Activated CD4-positive, alpha-beta T cell treated with anti-CD3 and anti-CD28 coated beads, Interleukin-2, Interleukin-4, amounts not matched to agents 100 ng/mL and 50 ng/mL, durations not matched to agents 16 hours and 8 hours (primary cell): ENCODE measurements around the gene TARS3.
"Not testable (repeated sequence)": the region's sequence is repeated elsewhere in the genome, so short reads cannot be mapped to it uniquely, and the experiment has no call there.

ENCODE experiments used
- DNase-seq: peaks from one replicate; pipeline ENCODE4 v3.0.0-alpha.2; 2020; ENCODE audit warnings: low spot score

TARS3 gene

DNA sequence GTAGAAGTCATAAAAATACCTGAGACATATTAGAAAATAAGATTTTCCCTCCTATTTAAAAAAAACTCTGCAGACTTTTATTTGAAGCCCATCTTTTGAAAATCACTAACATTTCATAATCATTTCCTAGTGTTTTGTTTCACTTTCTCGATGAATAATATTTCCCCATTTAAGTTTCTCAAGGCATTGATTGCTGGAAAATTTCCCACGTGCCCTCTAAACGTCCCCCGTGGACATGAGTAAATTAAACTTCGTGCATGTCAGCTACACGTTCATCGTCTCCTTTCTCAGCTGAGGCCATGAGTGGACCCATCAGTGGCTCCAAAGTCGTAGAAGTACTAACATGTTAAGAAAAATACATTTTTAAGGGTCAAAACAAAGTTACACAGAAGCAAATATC, 70.1 kb downstream of the TARS3 start:
- DNase-seq, result no peak

- DNase-seq, result no peak
Measured at GRCh38 chr15:101652786-101653430, 71.4 kb downstream of the TARS3 start.

GRCh38 chr15:101652098-101652785, 72.0 kb downstream of the TARS3 start, which contains the start of gene TM2D3:
Gene TM2D3, minus strand, starts transcription at chr15:101652381. Its CDS starts 20 bp downstream, at chr15:101652361.
- DNase-seq, result peak; percentile 93

GRCh38 chr15:101651554-101652097, 72.6 kb downstream of the TARS3 start:
- peak; percentile 38 for DNase-seq

DNA sequence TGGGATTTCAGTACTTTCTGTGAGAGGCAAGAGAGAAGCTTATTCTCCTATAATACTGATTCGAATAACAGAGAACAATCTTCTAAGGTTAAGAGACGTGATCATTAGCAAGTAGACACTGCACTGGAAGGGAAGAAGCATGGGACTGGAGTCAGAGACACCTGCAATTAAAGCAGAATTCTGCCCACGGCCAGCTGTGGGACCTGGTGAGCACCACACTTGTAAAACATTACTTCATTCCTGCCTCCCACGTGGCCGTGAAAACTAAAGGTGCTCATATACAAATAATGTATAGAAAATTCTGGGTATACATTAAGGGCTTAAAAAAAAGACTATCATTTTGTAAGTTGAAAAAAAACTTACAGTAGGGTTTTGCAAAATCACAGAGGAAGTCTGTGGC, 74.1 kb downstream of the TARS3 start:
- no peak for DNase-seq

DNA sequence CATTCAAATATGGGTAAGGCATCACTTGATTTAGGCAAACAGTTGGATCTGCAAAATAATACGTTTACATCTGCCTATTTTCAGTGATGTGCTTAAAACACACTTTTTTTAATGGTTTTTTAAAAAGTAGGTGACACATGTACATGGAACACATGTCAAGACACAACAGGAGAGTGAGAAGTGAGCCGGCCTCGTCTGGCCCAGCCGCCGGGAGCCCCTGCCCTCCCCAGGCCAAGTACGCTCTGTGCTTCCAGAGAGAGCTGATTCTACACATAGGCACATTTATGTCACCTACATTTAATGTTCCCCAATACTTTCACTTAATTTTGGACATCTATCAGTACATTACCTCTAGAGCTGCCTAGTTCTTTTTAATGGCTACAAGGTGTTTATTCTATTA, 75.9 kb downstream of the TARS3 start:
- no peak for DNase-seq

- DNase-seq, result no peak
Measured at GRCh38 chr15:101647251-101647650, 77.0 kb downstream of the TARS3 start.

DNA sequence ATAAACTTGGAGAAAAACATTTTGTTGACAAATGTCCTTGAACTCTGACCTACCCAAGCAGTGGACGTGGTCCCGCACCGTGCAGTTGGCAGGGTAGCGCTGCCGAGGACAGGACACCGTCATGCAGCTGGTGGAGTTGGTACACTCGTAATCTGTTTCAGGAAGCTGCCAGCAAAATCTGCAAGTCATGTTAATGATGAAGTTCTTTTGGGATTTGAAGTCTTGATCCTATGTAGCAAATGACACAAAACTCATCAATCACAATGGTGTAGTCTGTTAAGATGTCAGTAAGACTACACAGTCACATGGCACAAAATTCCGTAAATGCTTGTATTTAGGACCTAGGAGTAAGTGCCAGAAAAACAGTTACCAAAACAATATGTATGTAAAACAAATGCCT, 77.6 kb downstream of the TARS3 start:
- no peak for DNase-seq

- DNase-seq, result no peak
Measured at GRCh38 chr15:101642361-101642760, 81.9 kb downstream of the TARS3 start.

DNA sequence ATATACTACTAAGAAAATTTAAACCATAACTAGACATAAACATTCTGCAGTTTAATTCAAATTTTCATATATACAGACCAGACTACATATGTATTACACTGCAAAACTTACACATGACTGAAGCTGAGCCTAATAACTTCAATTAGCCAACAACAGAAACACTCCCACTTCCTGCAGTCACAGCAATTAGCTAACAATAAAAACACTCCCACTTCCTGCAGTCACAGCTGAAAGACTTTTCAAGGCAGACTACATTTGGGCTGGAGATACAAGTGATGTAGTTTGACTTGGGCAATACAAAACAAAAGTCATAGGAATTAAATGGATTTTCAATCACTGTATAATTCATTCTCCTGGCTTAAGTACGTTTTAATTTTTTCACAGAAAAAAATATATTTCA, 82.4 kb downstream of the TARS3 start:
- no peak for DNase-seq

- peak; percentile 74 for DNase-seq
Measured at GRCh38 chr15:101641129-101641764, 83.0 kb downstream of the TARS3 start.

- DNase-seq, result no peak
Measured at GRCh38 chr15:101639667-101640066, 84.6 kb downstream of the TARS3 start.

GRCh38 chr15:101637919-101638318, 86.4 kb downstream of the TARS3 start:
- no peak for DNase-seq

- no peak for DNase-seq
Measured at GRCh38 chr15:101637516-101637915, 86.8 kb downstream of the TARS3 start.

DNA sequence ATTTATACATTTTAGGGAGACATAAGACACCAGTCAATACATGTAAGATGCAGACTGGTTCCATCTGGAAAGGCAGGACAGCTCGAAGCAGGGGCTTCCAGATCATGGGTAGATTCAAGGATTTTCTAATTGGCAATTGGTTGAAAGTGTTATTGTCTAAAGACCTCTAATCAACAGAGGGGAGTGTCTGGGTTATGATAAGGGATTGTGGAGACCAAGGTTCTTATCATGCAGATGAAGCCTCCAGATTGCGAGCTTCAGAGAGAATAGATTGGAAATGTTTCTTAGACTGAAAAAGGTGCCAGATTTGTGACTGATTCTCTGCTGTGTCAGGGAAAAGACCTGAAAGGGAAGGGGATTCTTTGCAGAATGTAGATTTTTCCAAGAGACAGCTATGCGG, 87.2 kb downstream of the TARS3 start:
- DNase-seq, result no peak

DNA sequence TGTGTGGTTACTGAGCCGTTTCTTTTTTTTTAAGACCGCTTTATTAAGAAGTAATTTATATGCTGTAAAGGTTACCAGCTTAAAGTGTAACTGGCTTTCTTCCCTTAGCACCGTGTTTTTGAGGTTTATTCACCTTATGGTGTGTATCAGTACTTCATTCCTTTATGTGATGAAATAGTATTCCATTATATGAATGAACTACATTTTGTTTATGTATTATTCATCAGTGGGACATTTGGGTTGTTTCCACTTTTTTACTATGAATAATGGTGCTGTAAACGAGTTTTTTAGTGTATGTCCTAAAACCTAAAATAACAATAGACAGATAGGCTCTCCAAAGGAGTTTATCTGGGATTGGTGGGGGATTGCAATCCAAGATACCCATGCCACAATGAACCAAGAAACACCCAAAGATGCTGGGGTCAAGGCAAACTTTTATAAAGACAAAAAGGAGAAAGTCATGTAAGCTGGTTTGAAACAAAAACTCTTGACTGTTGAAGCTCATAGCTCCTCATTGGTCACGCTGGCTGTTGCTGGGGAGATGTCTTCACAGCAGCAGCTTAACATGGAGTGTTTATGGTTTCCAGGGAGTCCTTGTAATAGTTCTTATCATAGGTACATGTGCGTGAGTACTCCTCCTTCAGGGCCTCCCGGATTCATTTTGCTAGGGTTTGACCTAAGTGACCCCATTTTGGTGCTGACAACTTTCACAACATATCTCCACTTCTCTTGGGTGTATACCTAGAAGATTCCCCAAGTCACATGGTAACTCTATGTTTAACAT, 88.1 kb downstream of the TARS3 start:
- no peak for DNase-seq

DNA sequence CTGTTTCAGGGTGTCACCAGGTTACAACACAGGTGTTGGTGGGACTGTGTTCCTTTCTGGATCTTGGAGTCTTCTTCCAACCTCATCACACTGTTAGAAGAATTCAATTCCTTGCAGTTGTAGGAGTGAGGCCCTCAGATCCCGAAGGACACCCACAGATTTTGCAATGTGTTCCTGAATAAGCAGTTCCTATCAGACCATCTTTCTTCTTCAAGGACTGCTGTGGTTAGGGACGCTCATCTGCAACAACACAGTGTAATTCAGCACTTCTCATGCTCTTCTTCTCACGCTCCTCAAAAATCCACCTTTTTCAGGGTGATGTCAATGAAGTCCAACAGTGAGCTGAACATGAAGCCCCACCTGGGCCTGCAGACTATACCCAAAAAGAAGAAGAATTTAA, 90.9 kb downstream of the TARS3 start:
- DNase-seq, result no peak

- DNase-seq, result not testable (repeated sequence)
Measured at GRCh38 chr15:101626729-101627128, 97.5 kb downstream of the TARS3 start.

- DNase-seq, result peak; percentile 31
Measured at GRCh38 chr15:101625980-101626379, 98.3 kb downstream of the TARS3 start.

DNA sequence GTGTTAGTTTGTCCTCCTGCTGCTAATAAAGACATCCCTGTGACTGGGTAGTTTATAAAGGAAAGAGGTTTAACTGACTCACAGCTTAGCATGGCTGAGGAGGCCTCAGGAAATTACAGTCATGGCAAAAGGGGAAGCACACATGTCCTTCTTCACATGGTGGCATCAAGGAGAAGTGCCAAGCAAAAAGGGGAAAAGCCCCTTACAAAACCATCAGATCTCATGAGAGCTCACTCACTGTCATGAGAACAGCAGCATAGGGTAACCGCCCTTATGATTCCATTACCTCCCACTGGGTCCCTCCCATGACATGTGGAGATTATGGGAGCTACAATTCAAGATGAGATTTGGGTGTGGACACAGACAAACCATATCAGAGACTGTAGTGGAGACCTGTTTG, 99.1 kb downstream of the TARS3 start:
- DNase-seq, result no peak

- DNase-seq, result no peak
Measured at GRCh38 chr15:101623367-101624304, 100.6 kb downstream of the TARS3 start.
